Upper lobe of left lung (tissue), 6 donors: ENCODE measurements around the gene HTRA1. TPM values are rescaled to one million over a fixed set of nuclear protein-coding genes. Genes with fewer than 3 reads are reported as not detected.

Experiments
- ATAC-seq, 2 donors: fragments of 200-7000 bp; cut with Tn5 transposase; one replicate each; pipeline ENCODE4 v1.9.1; 2022; ENCODE audit warnings: mild to moderate bottlenecking in 2 of 2, moderate library complexity in 2 of 2; ENCODE audit not compliant: low FRiP score in 2 of 2
- DNase-seq, 2 donors: peaks; one replicate each; pipeline ENCODE4 v3.0.0-alpha.2; 2019 to 2020
- H3K27ac ChIP-seq, 4 donors: fragments of 200-600 bp; sonication (generic); one replicate each; pipeline ENCODE4 v1.5.1; 2016 to 2019
- H3K27me3 ChIP-seq, 4 donors: fragments of 200-600 bp; sonication (generic); one replicate each; pipeline ENCODE4 v1.5.1; 2017 to 2019
- H3K36me3 ChIP-seq, 4 donors: fragments of 200-600 bp; sonication (generic); one replicate each; pipeline ENCODE4 v1.5.1; 2016 to 2019
- H3K4me1 ChIP-seq, 4 donors: fragments of 200-600 bp; sonication (generic); one replicate each; pipeline ENCODE4 v1.5.1; 2018 to 2019
- H3K4me3 ChIP-seq, 4 donors: fragments of 200-600 bp; sonication (generic); one replicate each; pipeline ENCODE4 v1.5.1; 2017 to 2019; ENCODE audit warnings: mild to moderate bottlenecking in 2 of 4, moderate library complexity in 1 of 4
- H3K9me3 ChIP-seq, 4 donors: fragments of 200-600 bp; sonication (generic); one replicate each; pipeline ENCODE4 v1.5.1; 2018 to 2019
- CTCF ChIP-seq, 6 experiments: fragments of 450-650 bp in 4 of 6; fragments of 200-600 bp in 2 of 6; sonication (generic) in 2 of 6; IDR thresholded peaks; one replicate each; pipeline ENCODE4 v1.5.1; 2016 to 2019; ENCODE audit warnings: antibody characterized with exemption in 6 of 6
- EP300 ChIP-seq, 4 donors: sonication (generic); formaldehyde crosslinking; IDR thresholded peaks; one replicate each; pipeline ENCODE4 v1.5.1; 2017; ENCODE audit warnings: antibody characterized with exemption in 4 of 4, control low read depth in 2 of 4
- POLR2A ChIP-seq, 4 donors: fragments of 450-650 bp; IDR thresholded peaks; one replicate each; pipeline ENCODE4 v1.5.1; 2016 to 2017; ENCODE audit warnings: antibody characterized with exemption in 4 of 4, mild to moderate bottlenecking in 2 of 4
- POLR2AphosphoS5 ChIP-seq, 2 donors: sonication (generic); formaldehyde crosslinking; IDR thresholded peaks; one replicate each; pipeline ENCODE4 v1.5.1; 2017; ENCODE audit warnings: antibody characterized with exemption in 2 of 2
- WGBS, 2 donors: methylation state at CpG; one replicate each; pipeline ENCODE4 v1.1.5; 2017 to 2018; 5-methylcytosine and 5-hydroxymethylcytosine counted together
- total RNA-seq, 6 donors: library from RNA; depleted of rRNA in 4 of 6; stranded (reverse); fragments of >200 nt in 4 of 6; gene quantifications; one replicate each; pipeline versions ENCODE4 v1.1.0 to v1.2.1, GENCODE V29; 2016 to 2021
- donor health status: DM: no; HTN: no; CAD: no; lungs with moderate emphysema.
- donor health status: DM: no; HTN: yes; CAD: no; lungs with severe emphysema.

The HTRA1 gene
- total RNA-seq, 6 donors from 2014 or later, result 20.7 to 72.8 (median 36.2) TPM

- Histone ChIP-seq H3K9me3 (no peaks in the 10 kb centered on the region), H3K27ac (peak overlapping the region in 3 of 4 donors; percentile 45 to 70 (median 53)), H3K27me3 (no peaks in the 10 kb centered on the region), H3K4me1 (peaks cover 0 to 28% (median 9%) of the 10 kb centered on the region in 4 donors), H3K4me3 (no peak overlapping the region), H3K36me3 (no peaks in the 10 kb centered on the region)
- TF ChIP-seq EP300 (IDR thresholded peaks at IDR 0.05) (peak in 3 of 4 donors; percentile 78 to 97 (median 87)), CTCF (IDR thresholded peaks at IDR 0.05) (no peak), POLR2AphosphoS5 (IDR thresholded peaks at IDR 0.05) (peak; percentile 38 to 53), POLR2A (IDR thresholded peaks at IDR 0.05) (peak in 1 of 4 donors; percentile 28)
- DNase-seq (peak in 1 of 2 donors; percentile 71), ATAC-seq (peak in 1 of 2 donors; percentile 30)
- 58 to 73% methylated on average over 6 of the region's 6 CpGs for WGBS, 2 donors
Measured at GRCh38 chr10:122554131-122555036, 93.0 kb downstream of the HTRA1 start.

- Histone ChIP-seq H3K9me3 (no peaks in the 10 kb centered on the region), H3K4me1 (peaks cover 2 to 30% (median 13%) of the 10 kb centered on the region in 4 donors), H3K27ac (peak overlapping the region; percentile 34 to 70 (median 49)), H3K36me3 (no peaks in the 10 kb centered on the region), H3K27me3 (no peaks in the 10 kb centered on the region), H3K4me3 (no peak overlapping the region)
- ATAC-seq (no peak), DNase-seq (peak in 1 of 2 donors; percentile 5)
- TF ChIP-seq EP300 (IDR thresholded peaks at IDR 0.05) (no peak), POLR2AphosphoS5 (IDR thresholded peaks at IDR 0.05) (no peak), POLR2A (IDR thresholded peaks at IDR 0.05) (no peak), CTCF (IDR thresholded peaks at IDR 0.05) (no peak)
- 91 to 95% methylated on average over 3 of the region's 3 CpGs for WGBS, 2 donors
Measured at GRCh38 chr10:122555442-122555841, 94.1 kb downstream of the HTRA1 start.

- DNase-seq (peak in 1 of 2 donors; percentile 72), ATAC-seq (peak; percentile 35 to 68)
- Histone ChIP-seq H3K36me3 (no peaks in the 10 kb centered on the region), H3K9me3 (no peaks in the 10 kb centered on the region), H3K27me3 (no peaks in the 10 kb centered on the region), H3K27ac (peak overlapping the region in 3 of 4 donors; percentile 42 to 80 (median 51)), H3K4me1 (peaks cover 2 to 22% (median 13%) of the 10 kb centered on the region in 4 donors), H3K4me3 (no peak overlapping the region)
- peak in 1 of 6 experiments; percentile 10 for TF ChIP-seq CTCF (IDR thresholded peaks at IDR 0.05)
- no peak for TF ChIP-seq POLR2AphosphoS5 (IDR thresholded peaks at IDR 0.05)
- peak in 1 of 4 donors; percentile 46 for TF ChIP-seq POLR2A (IDR thresholded peaks at IDR 0.05)
- TF ChIP-seq EP300 (IDR thresholded peaks at IDR 0.05), result no peak
- WGBS, 2 donors, result 42 to 47% methylated on average over 9 of the region's 9 CpGs
Measured at GRCh38 chr10:122557516-122557915, 96.2 kb downstream of the HTRA1 start.

GRCh38 chr10:122558452-122558851, 97.1 kb downstream of the HTRA1 start:
- Histone ChIP-seq H3K27ac (peak overlapping the region in 2 of 4 donors; percentile 40 to 69), H3K4me1 (peaks cover 2 to 21% (median 13%) of the 10 kb centered on the region in 4 donors), H3K4me3 (no peak overlapping the region), H3K9me3 (no peaks in the 10 kb centered on the region), H3K27me3 (no peaks in the 10 kb centered on the region), H3K36me3 (no peaks in the 10 kb centered on the region)
- 58 to 64% methylated on average over 3 to 5 of the region's 5 CpGs for WGBS, 2 donors
- DNase-seq, result peak in 1 of 2 donors; percentile 22
- ATAC-seq, result no peak
- TF ChIP-seq EP300 (IDR thresholded peaks at IDR 0.05) (no peak), POLR2AphosphoS5 (IDR thresholded peaks at IDR 0.05) (no peak), POLR2A (IDR thresholded peaks at IDR 0.05) (no peak), CTCF (IDR thresholded peaks at IDR 0.05) (no peak)
